GM21786 (cell line): ENCODE measurements around the gene MST1R.

Source experiments
- ATAC-seq: cut with Tn5 transposase; IDR thresholded peaks from one replicate; pipeline ENCODE4 v1.9.1; 2021; ENCODE audit not compliant: unreplicated experiment

MST1R gene

DNA sequence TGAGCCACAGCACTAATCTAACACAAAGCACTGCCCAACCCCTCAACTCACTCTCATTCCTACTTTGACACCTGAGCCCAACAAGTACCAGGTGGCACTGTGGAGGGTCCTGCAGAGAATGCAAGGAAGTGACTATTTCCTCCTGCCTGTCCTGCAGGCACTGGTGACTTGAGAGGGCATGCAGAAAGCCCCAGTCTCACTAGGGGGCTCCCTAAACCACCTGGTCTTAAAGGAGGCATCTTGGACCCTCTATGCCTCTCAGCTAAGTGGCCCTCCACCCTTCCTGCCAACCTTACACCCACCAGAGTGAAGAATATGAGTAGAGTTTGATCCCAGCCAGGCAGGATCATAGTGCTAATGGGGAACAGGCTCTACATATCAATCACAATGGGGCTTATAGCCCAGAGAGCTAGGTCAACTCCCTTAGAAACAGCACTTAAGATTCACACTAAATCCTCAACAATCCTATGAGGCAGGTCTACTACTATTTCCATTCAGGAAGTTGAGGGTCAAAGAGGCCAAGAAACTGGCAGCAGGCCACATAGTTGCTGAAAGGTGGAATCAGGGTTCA, 62.5 kb downstream of the MST1R start:
- ATAC-seq = no peak

DNA sequence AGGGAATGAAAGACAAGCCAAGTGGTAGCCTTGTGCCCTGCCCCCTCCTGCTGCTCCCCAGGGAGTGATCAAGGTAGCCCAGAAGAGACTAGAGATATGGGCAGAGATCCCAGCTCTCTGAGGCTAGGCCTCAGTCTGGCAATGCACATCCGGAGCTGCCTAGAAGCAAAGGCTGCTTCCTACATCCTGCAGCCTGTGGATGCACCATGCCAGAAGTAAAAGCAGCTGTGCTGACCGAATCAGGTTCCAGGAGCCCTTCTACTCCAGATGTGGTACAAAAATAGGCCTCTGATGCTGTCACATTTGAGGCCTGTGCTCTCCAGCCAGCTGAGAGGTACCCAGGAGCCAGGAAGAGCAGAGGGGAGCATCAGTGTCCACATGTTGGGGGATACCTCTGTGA, 63.3 kb downstream of the MST1R start:
- no peak for ATAC-seq

DNA sequence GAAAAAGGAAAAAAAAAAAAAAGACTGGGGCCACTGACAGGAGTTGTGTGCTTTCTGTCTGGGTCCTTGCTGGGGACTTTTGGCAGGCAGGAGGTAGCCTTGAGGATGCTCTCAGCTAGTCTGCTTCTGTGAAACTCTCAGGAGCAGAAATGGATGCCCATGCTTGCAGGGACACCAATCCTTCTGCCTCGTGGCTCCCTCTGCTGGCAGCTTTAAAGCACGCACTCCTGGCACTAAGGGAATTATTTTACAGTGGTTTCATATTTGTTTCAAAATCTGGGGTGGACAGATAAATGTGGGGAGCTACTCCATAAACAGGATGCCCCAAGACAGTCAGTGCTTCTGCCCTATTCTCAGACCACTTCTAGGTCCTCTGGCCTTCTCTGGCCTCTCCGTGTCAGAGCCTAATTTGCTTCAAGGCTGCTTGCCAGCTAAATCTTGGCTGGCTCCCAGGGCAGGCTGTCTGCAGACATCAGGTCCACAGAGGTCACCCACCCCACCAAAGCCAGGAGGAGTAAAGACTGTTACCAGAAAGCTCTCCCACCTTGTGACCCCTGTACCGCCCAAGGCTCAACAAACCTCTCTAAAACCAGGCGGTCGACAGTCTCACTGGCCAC, 64.4 kb downstream of the MST1R start:
- no peak for ATAC-seq
